ENCODE data around the gene RASA2. TPM values are rescaled to one million over a fixed set of nuclear protein-coding genes. Genes with fewer than 3 reads are reported as not detected.
A peak's percentile ranks its signal among the peaks of the same experiment; 100 is the strongest.

RASA2 gene
- total RNA-seq, 1 donor from 2014 or later: 9.9 TPM

DNA sequence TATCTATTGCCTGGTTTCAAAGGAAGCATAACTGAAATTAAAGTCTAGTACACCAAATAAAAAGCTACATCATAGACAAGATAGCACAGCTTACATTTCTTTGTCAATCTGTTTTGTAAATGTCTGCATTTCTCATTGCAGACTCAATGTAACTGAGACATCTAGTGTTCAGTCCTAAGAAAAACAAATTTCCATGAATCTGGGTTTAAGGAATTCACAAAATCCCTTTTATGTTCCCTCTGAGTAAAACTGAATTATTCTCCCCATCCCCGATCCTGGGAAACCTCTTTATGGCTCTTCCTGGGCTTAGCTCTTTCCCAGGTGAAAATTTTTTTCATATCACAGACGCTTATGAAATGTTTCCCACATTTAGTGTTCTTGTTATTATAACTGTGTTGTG is 21.6 kb upstream of the RASA2 start:
- TF ChIP-seq, protein P1, sequence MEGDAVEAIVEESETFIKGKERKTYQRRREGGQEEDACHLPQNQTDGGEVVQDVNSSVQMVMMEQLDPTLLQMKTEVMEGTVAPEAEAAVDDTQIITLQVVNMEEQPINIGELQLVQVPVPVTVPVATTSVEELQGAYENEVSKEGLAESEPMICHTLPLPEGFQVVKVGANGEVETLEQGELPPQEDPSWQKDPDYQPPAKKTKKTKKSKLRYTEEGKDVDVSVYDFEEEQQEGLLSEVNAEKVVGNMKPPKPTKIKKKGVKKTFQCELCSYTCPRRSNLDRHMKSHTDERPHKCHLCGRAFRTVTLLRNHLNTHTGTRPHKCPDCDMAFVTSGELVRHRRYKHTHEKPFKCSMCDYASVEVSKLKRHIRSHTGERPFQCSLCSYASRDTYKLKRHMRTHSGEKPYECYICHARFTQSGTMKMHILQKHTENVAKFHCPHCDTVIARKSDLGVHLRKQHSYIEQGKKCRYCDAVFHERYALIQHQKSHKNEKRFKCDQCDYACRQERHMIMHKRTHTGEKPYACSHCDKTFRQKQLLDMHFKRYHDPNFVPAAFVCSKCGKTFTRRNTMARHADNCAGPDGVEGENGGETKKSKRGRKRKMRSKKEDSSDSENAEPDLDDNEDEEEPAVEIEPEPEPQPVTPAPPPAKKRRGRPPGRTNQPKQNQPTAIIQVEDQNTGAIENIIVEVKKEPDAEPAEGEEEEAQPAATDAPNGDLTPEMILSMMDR (IDR thresholded peaks at IDR 0.05): peak; percentile 49
- H3K4me3 Mint-ChIP-seq (ENCODE audit: unreplicated experiment): no peak overlapping the region
- H3K9me3 Mint-ChIP-seq (ENCODE audit: unreplicated experiment): peaks cover 4% of the 10 kb centered on the region
- DNase-seq (ENCODE audit: extremely low spot score, unreplicated experiment): no peak
- H3K27me3 Mint-ChIP-seq (ENCODE audit: unreplicated experiment): no peaks in the 10 kb centered on the region
- peaks cover 7% of the 10 kb centered on the region for H3K4me1 Mint-ChIP-seq (ENCODE audit: unreplicated experiment)
- H3K36me3 Mint-ChIP-seq (ENCODE audit: unreplicated experiment): no peaks in the 10 kb centered on the region
- H3K27ac Mint-ChIP-seq (ENCODE audit: unreplicated experiment): no peak overlapping the region

DNA sequence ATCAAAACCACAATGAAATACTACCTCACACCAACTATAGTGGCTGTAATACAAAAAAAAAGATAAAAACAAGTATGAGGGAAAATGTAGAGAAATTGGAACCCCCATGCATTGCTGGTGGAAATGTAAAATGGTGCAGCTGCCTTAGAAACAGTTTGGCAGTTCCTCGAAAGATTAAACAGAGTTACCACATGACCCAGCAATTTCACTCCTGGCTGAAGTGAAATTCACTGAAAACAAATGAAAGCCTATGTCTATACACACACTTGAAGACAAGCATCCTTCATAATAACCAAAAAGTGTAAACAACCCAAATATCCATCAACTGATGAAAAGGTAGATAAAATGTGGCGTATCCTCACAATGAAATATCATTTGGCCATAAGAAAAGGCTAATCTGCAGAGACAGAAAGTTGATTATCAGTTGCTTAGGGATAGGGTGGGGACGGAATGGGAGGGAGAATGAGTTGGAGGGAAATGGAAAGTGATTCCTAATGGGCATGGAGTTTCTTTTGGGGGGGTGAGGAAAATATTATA is 20.1 kb upstream of the RASA2 start:
- Mint-ChIP-seq H3K4me3 (ENCODE audit: unreplicated experiment) (no peak overlapping the region), H3K36me3 (ENCODE audit: unreplicated experiment) (no peaks in the 10 kb centered on the region), H3K27ac (ENCODE audit: unreplicated experiment) (no peak overlapping the region), H3K4me1 (ENCODE audit: unreplicated experiment) (peaks cover 7% of the 10 kb centered on the region), H3K9me3 (ENCODE audit: unreplicated experiment) (peaks cover 4% of the 10 kb centered on the region), H3K27me3 (ENCODE audit: unreplicated experiment) (no peaks in the 10 kb centered on the region)
- TF ChIP-seq, protein P1 (IDR thresholded peaks at IDR 0.05): no peak
- DNase-seq (ENCODE audit: extremely low spot score, unreplicated experiment): no peak

DNA sequence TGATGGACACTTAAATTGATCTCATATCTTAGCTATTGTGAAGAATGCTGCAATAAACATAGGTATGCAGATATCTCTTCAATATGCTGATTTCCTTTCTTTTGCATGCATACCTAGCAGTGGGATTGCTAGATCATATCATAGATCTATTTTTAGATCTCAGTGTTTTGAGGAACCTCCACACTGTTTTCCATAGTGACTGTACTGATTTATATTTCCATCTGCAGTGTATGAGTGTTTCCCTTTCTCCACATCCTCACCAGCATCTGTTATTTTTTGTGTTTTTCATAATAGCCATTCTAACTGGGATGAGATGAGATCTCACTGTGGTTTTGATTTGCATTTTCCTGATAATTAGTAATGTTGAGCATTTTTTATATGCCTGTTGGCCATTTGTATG is 17.1 kb upstream of the RASA2 start:
- Mint-ChIP-seq H3K4me3 (ENCODE audit: unreplicated experiment) (no peak overlapping the region), H3K4me1 (ENCODE audit: unreplicated experiment) (peaks cover 7% of the 10 kb centered on the region), H3K36me3 (ENCODE audit: unreplicated experiment) (peaks cover 3% of the 10 kb centered on the region), H3K9me3 (ENCODE audit: unreplicated experiment) (peaks cover 4% of the 10 kb centered on the region), H3K27ac (ENCODE audit: unreplicated experiment) (no peak overlapping the region), H3K27me3 (ENCODE audit: unreplicated experiment) (no peaks in the 10 kb centered on the region)
- TF ChIP-seq, protein P1 (IDR thresholded peaks at IDR 0.05): no peak
- no peak for DNase-seq (ENCODE audit: extremely low spot score, unreplicated experiment)

DNA sequence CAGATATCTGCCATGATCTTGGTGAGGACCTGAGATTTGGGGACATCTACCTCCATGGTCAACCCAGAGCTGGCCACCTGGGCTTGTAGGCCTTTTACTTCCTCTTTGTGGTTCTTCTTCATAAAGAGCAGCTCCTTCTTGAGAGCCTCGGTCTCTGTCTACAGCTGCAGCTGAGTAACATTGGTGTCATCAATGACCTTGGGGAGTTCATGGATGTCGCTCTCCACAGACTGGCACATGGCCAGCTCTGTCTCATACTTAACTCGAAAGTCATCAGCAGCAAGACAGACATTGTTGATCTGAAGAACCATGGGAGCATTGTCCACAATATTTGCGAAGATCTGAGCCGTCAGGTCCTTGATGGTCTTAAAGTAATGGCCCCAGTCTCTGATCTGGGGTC is 15.7 kb upstream of the RASA2 start:
- no peak for DNase-seq (ENCODE audit: extremely low spot score, unreplicated experiment)
- peaks cover 3% of the 10 kb centered on the region for H3K36me3 Mint-ChIP-seq (ENCODE audit: unreplicated experiment)
- no peaks in the 10 kb centered on the region for H3K4me1 Mint-ChIP-seq (ENCODE audit: unreplicated experiment)
- H3K4me3 Mint-ChIP-seq (ENCODE audit: unreplicated experiment): no peak overlapping the region
- H3K27me3 Mint-ChIP-seq (ENCODE audit: unreplicated experiment): no peaks in the 10 kb centered on the region
- TF ChIP-seq, protein P1 (IDR thresholded peaks at IDR 0.05): no peak
- no peak overlapping the region for H3K27ac Mint-ChIP-seq (ENCODE audit: unreplicated experiment)
- H3K9me3 Mint-ChIP-seq (ENCODE audit: unreplicated experiment): peaks cover 4% of the 10 kb centered on the region

DNA sequence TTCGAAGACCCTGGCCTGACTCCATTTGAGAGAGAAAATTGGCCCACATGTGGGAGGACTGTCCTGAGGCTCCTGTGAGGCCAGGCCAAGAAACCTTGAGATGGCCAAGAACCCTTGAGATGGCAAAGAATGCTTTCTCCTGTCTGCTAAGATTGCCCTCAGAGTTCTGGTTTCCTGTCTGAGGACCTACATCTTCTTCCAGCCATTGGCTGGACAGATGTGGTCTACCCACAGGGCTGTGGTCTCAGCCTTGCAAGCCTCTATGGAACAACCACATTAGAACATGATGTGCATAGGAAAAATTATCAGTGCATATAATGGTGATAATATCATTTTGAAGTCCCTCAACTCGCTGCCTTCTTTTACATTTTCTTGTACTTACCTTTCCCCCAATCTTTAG is 10.8 kb upstream of the RASA2 start:
- DNase-seq (ENCODE audit: extremely low spot score, unreplicated experiment): no peak
- Mint-ChIP-seq H3K27me3 (ENCODE audit: unreplicated experiment) (no peaks in the 10 kb centered on the region), H3K36me3 (ENCODE audit: unreplicated experiment) (peaks cover 3% of the 10 kb centered on the region), H3K4me1 (ENCODE audit: unreplicated experiment) (no peaks in the 10 kb centered on the region), H3K4me3 (ENCODE audit: unreplicated experiment) (no peak overlapping the region), H3K9me3 (ENCODE audit: unreplicated experiment) (no peaks in the 10 kb centered on the region), H3K27ac (ENCODE audit: unreplicated experiment) (no peak overlapping the region)
- TF ChIP-seq, protein P1 (IDR thresholded peaks at IDR 0.05): no peak

Measured in osteocyte (in vitro differentiated cells).